SK-N-SH treated with all-trans-retinoic acid at 6 μM for 48 hours (cell line): ENCODE measurements around the gene DCTN4.

Experiments used
- ATAC-seq: fragments of 200-7000 bp; cut with Tn5 transposase; 3 replicates; pipeline ENCODE4 v1.9.1; 2020; ENCODE audit warnings: mild to moderate bottlenecking, moderate library complexity
- BACH2 ChIP-seq: fragments of 250-450 bp; sonication (Bioruptor Pico); IDR thresholded peaks from 2 replicates; pipeline ENCODE4 v1.9.0; 2021; ENCODE audit warnings: mild to moderate bottlenecking, borderline replicate concordance
- CSDC2 ChIP-seq: fragments of 250-450 bp; sonication (Bioruptor Pico); IDR thresholded peaks from 2 replicates; pipeline ENCODE4 v1.5.0; 2020; ENCODE audit warnings: mild to moderate bottlenecking, moderate library complexity
- CSRNP3 ChIP-seq: fragments of 250-450 bp; sonication (Bioruptor Pico); IDR thresholded peaks from 2 replicates; pipeline ENCODE4 v1.5.1; 2021; ENCODE audit warnings: mild to moderate bottlenecking, moderate library complexity
- GLIS3 ChIP-seq: fragments of 250-450 bp; sonication (Bioruptor Pico); IDR thresholded peaks from 2 replicates; pipeline ENCODE4 v1.5.0; 2020; ENCODE audit warnings: mild to moderate bottlenecking, moderate library complexity
- ISL1 ChIP-seq: fragments of 250-450 bp; sonication (Bioruptor Pico); IDR thresholded peaks from 2 replicates; pipeline ENCODE4 v2.1.2; 2022; ENCODE audit warnings: mild to moderate bottlenecking, moderate library complexity
- PATZ1 ChIP-seq: fragments of 250-450 bp; sonication (Bioruptor Pico); IDR thresholded peaks from 2 replicates; pipeline ENCODE4 v1.8.0; 2020; ENCODE audit warnings: mild to moderate bottlenecking, moderate library complexity, borderline replicate concordance
- PPARA ChIP-seq: fragments of 250-450 bp; sonication (Bioruptor Pico); IDR thresholded peaks from 2 replicates; pipeline ENCODE4 v1.5.0; 2020; ENCODE audit warnings: mild to moderate bottlenecking, borderline replicate concordance
- RARB ChIP-seq: fragments of 250-450 bp; sonication (Bioruptor Pico); IDR thresholded peaks from 2 replicates; pipeline ENCODE4 v1.8.0; 2021; ENCODE audit warnings: mild to moderate bottlenecking, moderate library complexity
- SNAI2 ChIP-seq: fragments of 250-450 bp; sonication (Bioruptor Pico); IDR thresholded peaks from 2 replicates; pipeline ENCODE4 v1.5.0; 2020; ENCODE audit warnings: mild to moderate bottlenecking, moderate library complexity
- TCF4 ChIP-seq: fragments of 250-450 bp; sonication (Bioruptor Pico); IDR thresholded peaks from 2 replicates; pipeline ENCODE4 v1.8.0; 2021; ENCODE audit warnings: mild to moderate bottlenecking, moderate library complexity, borderline replicate concordance
- TOX ChIP-seq: fragments of 250-450 bp; sonication (Bioruptor Pico); IDR thresholded peaks from 2 replicates; pipeline ENCODE4 v1.8.0; 2021; ENCODE audit warnings: mild to moderate bottlenecking, moderate library complexity, borderline replicate concordance
- TSHZ2 ChIP-seq: fragments of 250-450 bp; sonication (Bioruptor Pico); IDR thresholded peaks from 2 replicates; pipeline ENCODE4 v1.5.0; 2020; ENCODE audit warnings: mild to moderate bottlenecking, moderate library complexity
- ZC3H10 ChIP-seq: fragments of 250-450 bp; sonication (Bioruptor Pico); IDR thresholded peaks from 2 replicates; pipeline ENCODE4 v1.5.1; 2021; ENCODE audit warnings: mild to moderate bottlenecking, moderate library complexity
- ZFP3 ChIP-seq: fragments of 250-450 bp; sonication (Bioruptor Pico); IDR thresholded peaks from 2 replicates; pipeline ENCODE4 v1.5.0; 2020; ENCODE audit warnings: mild to moderate bottlenecking, moderate library complexity
- ZFP30 ChIP-seq: fragments of 450-650 bp; formaldehyde crosslinking; IDR thresholded peaks from 2 replicates; pipeline ENCODE4 v1.5.0; 2022; ENCODE audit warnings: mild to moderate bottlenecking, moderate library complexity
- ZNF565 ChIP-seq: fragments of 450-650 bp; formaldehyde crosslinking; conservative IDR thresholded peaks from 2 replicates; pipeline ENCODE4 v1.5.0; 2020; ENCODE audit warnings: low read depth, mild to moderate bottlenecking, moderate library complexity
- ZNF70 ChIP-seq: fragments of 450-650 bp; formaldehyde crosslinking; IDR thresholded peaks from 2 replicates; pipeline ENCODE4 v1.5.0; 2020; ENCODE audit warnings: mild to moderate bottlenecking, moderate library complexity
- ZNF8 ChIP-seq: fragments of 450-650 bp; formaldehyde crosslinking; IDR thresholded peaks from 2 replicates; pipeline ENCODE4 v1.5.0; 2020; ENCODE audit warnings: mild to moderate bottlenecking, moderate library complexity
- TF ChIP-seq, protein P1 (sequence below): fragments of 250-450 bp; sonication (Bioruptor Pico); IDR thresholded peaks from 2 replicates; pipeline ENCODE4 v1.8.0; 2021; ENCODE audit warnings: low read depth, mild to moderate bottlenecking, moderate library complexity, borderline replicate concordance

Gene DCTN4

GRCh38 chr5:150740992-150741391, 17.8 kb downstream of the DCTN4 start:
- TF ChIP-seq SNAI2 (CRISPR knock-in tag) (no peak), ZC3H10 (CRISPR knock-in tag) (no peak), ISL1 (no peak), TOX (CRISPR knock-in tag) (no peak), PATZ1 (CRISPR knock-in tag) (no peak), ZNF8 (CRISPR knock-in tag) (no peak), CSDC2 (CRISPR knock-in tag) (no peak), GLIS3 (CRISPR knock-in tag) (no peak), ZFP3 (CRISPR knock-in tag) (no peak), RARB (CRISPR knock-in tag) (no peak), ZNF70 (CRISPR knock-in tag) (no peak), CSRNP3 (CRISPR knock-in tag) (no peak), TCF4 (no peak)
- TF ChIP-seq, protein P1, sequence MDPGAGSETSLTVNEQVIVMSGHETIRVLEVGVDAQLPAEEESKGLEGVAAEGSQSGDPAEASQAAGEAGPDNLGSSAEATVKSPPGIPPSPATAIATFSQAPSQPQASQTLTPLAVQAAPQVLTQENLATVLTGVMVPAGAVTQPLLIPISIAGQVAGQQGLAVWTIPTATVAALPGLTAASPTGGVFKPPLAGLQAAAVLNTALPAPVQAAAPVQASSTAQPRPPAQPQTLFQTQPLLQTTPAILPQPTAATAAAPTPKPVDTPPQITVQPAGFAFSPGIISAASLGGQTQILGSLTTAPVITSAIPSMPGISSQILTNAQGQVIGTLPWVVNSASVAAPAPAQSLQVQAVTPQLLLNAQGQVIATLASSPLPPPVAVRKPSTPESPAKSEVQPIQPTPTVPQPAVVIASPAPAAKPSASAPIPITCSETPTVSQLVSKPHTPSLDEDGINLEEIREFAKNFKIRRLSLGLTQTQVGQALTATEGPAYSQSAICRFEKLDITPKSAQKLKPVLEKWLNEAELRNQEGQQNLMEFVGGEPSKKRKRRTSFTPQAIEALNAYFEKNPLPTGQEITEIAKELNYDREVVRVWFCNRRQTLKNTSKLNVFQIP (CRISPR knock-in tag) = no peak
- ATAC-seq = no peak

- no peak for ATAC-seq
- TF ChIP-seq ZFP30 (no peak), TOX (CRISPR knock-in tag) (no peak), TSHZ2 (CRISPR knock-in tag) (no peak), ZNF565 (CRISPR knock-in tag) (no peak), CSRNP3 (CRISPR knock-in tag) (no peak), ZC3H10 (CRISPR knock-in tag) (no peak)
- TF ChIP-seq, protein P1 (CRISPR knock-in tag) = no peak
- TF ChIP-seq, all 23 proteins: peak for 0
Measured at GRCh38 chr5:150738862-150739261, 20.0 kb downstream of the DCTN4 start.

GRCh38 chr5:150734579-150735384, 24.0 kb downstream of the DCTN4 start:
- no peak for ATAC-seq
- TF ChIP-seq BACH2 (CRISPR knock-in tag) (no peak), CSDC2 (CRISPR knock-in tag) (no peak), ZC3H10 (CRISPR knock-in tag) (no peak), PPARA (no peak)
- TF ChIP-seq, all 23 proteins: peak for 0
